HUDEP-2 (cell line): ENCODE results near the gene SNUPN.

Experiments used
- DNase-seq, 76 experiments: peaks; one replicate each; lab custom pipeline; 2025; ENCODE audit not compliant: unreplicated experiment in 76 of 76; lab: John Stamatoyannopoulos, UW

Gene SNUPN

GRCh38 chr15:75625542-75626347, at the start of gene SNUPN:
SNUPN (minus strand) TSS chr15:75625725; CDS start chr15:75621051, 4,674 bp downstream.
- DNase-seq: peak in 75 of 76 experiments; percentile 63 to 94 (median 87)

GRCh38 chr15:75674366-75674765, 48.8 kb upstream of the SNUPN start:
- DNase-seq: no peak

GRCh38 chr15:75673426-75674235, 48.1 kb upstream of the SNUPN start:
- no peak for DNase-seq

GRCh38 chr15:75672646-75673425, 47.3 kb upstream of the SNUPN start:
- no peak for DNase-seq

- DNase-seq: no peak
Measured at GRCh38 chr15:75671730-75672602, 46.4 kb upstream of the SNUPN start.

GRCh38 chr15:75669879-75670212, 44.3 kb upstream of the SNUPN start:
- DNase-seq: no peak

GRCh38 chr15:75669191-75669878, 43.8 kb upstream of the SNUPN start:
- DNase-seq: no peak

GRCh38 chr15:75666823-75667501, 41.4 kb upstream of the SNUPN start:
- DNase-seq: peak in 5 of 76 experiments; percentile 3 to 10 (median 7)

- no peak for DNase-seq
Measured at GRCh38 chr15:75663931-75664421, 38.5 kb upstream of the SNUPN start.

GRCh38 chr15:75662823-75663519, 37.4 kb upstream of the SNUPN start:
- DNase-seq: no peak

GRCh38 chr15:75661756-75662140, 36.2 kb upstream of the SNUPN start:
- no peak for DNase-seq

GRCh38 chr15:75661100-75661755, 35.7 kb upstream of the SNUPN start:
- peak in 12 of 76 experiments; percentile 6 to 41 (median 18) for DNase-seq

- DNase-seq: no peak
Measured at GRCh38 chr15:75659928-75660645, 34.6 kb upstream of the SNUPN start.

GRCh38 chr15:75659141-75659771, 33.7 kb upstream of the SNUPN start:
- no peak for DNase-seq

GRCh38 chr15:75656813-75657212, 31.3 kb upstream of the SNUPN start:
- DNase-seq: no peak

- no peak for DNase-seq
Measured at GRCh38 chr15:75656331-75656730, 30.8 kb upstream of the SNUPN start.

- DNase-seq: no peak
Measured at GRCh38 chr15:75655931-75656330, 30.4 kb upstream of the SNUPN start.
